Stimulated activated CD4-positive, alpha-beta T cell treated with anti-CD3 and anti-CD28 coated beads, TNF-alpha, amount 100 ng/mL, for 24 hours (primary cell): Measurements from ENCODE around the gene CD247.

ENCODE experiments used
- DNase-seq, 3 experiments: peaks; one replicate each; pipeline ENCODE4 v3.0.0-alpha.2; 2020; ENCODE audit warnings: low read depth in 3 of 3

CD247 gene

DNA sequence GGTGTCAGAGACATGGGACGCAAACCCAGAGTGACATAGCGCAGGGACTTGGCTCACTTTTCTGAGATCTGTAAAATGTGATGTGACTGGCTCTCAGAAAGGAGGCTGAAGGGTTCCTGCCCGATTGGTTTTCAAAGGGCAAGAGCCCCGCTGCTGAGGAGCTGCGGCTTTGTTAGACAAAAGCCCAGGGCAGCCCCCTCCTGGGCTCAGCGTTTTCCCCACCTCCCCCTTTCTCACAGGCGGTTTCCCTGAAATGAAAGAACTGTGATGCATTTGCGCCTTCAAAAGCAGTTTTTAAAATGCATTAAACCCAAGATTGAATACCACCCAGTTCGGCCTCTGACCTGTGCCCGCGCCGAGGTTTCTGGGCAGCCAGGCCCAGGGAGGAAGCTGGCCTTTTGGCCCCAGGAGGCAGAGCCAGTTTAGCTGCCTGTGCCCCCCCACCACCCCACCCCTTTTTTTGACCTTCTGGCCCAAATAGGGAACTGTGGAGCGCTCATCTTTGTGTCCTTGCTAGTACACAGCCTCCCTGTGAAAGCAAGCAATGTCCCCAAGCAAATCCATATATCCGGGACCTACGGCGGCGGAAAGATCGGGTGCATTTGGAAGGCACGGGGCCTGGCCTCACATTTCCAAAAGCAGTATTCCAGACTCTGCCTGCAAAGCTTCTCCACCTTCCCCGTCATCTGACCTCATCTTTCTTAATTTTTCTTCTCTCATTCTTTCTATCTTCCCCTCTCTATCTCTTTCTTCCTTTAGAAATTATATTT lies 28.6 kb downstream of the CD247 start:
- DNase-seq: peak in 1 of 3 experiments; percentile 57

DNA sequence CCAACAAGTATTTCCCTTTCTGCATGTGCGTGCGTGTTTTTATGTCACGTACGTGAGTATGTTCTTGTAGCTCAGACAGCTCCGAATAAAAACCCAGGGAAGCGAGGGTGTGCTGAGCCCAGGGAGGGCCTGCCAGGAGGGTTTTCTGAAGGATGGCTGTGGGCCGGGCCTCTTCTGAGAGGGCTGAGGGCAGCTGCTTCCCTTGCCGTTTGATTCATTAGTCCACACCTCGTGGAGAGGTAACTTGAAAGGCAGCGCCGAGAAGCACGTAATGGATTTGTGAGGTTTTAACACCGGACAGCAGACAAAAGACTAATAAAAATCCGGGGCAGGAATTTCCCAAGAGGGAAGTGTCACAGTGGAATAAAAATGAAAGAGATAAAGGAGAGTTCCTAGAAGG lies 29.5 kb downstream of the CD247 start:
- DNase-seq: no peak

DNA sequence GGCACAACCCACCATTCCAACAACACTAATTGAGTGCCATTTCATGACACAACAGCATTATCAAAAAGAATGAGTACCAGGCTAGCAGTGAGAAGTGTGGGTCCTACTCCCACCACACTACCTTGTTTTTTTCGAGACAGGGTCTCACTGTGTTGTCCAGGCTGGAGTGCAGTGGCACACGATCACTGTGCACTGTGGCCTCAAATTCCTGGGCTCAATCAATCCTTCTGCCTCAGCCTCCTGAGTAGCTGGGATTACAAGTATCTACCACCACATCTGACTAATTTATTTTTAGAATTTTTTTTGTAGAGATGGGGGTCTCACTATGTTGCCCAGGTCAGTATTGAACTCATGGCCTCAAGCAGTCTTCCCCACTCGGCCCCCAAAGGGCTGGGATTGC lies 30.7 kb downstream of the CD247 start:
- DNase-seq: no peak

DNA sequence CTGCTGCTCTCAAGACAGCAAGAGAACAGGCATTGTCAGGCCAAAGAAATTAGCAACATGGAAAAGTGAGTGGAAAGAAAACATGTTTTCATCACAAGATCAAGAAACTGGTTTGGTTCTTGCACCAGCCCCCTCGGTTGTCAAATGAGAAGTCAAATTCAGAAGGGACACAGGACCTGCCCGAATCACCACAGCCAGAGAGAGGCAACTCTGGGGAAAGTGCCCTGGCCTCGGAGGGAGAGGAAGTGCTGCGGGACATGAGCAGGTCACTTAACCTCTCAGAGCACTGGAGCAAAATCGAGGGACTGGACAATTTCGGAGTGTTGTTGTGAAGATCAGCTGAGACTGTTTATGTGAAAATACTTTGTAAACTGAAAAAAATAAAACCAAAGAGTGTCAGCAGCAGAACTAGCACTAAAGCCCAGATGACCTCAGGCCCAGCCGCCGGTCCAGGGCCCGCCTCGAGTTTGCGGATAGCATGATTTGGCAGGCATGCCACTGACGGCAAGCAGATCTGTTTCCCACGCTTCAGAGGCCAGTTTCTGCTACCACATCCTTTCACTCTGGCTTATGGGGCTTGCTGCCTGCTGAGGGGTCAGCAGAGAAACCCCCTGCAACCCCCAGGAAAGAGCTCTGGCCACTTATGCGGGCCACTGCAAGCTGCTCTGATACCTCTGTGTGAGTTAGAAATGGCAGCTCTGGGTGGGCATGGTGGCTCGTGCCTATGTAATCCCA lies 32.1 kb downstream of the CD247 start:
- no peak for DNase-seq

DNA sequence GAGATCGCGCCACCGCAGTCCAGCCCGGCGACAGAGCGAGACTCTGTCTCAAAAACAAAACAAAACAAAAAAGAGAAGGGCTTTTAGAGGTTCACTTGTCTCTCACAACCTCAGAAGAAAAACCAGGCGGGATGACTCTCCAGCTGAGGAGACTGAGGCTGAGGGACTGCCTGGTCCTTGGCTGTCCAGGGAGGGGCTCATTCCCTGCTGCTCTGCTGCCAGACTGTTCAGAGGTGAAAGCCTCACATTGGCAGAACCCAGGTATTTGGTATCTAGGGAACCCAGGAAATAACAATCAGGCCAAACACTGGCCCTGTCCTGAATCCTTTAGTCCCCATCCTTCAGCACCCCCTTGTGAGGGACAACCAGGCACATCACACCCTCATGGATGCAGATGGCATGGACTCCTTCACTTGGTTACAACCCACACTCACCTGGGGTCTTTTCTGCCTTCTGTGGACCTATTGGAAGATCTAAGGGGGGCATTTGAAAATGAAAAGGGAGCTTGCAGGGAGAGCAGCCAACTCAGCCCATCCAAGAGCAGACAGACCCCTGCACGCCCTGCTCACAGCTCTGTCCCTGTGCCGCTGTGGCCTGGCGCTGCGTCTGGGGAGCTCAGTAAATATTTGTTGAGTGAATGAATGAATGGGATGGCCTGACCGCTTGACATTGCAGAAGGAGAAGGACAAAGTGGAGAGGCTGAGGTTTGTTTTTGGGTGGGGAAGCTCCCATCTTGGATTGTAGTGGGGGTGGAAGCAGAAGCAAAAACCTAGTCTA lies 33.4 kb downstream of the CD247 start:
- DNase-seq: no peak

DNA sequence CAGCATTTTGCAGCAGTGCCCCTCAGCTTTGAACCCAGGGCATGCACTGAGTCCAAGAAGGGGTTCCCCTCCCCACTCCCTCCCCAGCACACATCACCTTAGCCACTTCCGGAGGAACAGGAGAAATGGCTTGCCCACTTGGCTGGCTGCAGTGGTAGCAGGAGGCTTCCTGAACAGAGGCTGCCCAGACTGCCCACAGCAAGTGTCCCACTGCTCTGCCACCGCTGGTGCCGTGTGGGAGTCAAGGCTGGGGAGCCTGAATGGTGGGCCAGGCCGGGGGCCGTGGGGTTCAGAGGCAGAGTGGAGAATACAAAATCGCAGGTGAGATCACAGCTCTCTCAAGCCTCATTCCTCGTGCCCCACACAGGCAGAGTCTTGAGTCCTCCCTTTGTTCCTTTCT lies 34.5 kb downstream of the CD247 start:
- no peak for DNase-seq

DNA sequence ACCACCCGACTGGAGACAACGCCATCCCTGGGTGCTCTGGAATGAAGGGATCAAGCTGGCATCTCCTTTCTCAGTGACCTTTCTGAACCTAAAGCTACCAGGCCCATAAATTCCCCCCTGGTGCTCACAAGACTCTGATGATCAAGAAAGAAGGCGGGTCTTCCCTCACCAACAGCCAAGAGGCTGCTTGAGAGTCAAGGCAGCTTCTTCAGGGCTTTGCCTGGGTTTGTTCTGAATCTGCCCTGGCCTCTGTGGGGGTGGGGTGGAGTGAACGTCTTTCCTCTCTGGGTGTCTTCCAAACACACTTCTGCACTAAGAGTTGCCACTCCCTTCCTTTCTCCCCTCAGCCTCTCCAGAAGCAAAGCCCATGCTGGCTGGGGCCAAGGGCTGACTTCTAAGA lies 36.1 kb downstream of the CD247 start:
- DNase-seq: peak in 1 of 3 experiments; percentile 50

DNA sequence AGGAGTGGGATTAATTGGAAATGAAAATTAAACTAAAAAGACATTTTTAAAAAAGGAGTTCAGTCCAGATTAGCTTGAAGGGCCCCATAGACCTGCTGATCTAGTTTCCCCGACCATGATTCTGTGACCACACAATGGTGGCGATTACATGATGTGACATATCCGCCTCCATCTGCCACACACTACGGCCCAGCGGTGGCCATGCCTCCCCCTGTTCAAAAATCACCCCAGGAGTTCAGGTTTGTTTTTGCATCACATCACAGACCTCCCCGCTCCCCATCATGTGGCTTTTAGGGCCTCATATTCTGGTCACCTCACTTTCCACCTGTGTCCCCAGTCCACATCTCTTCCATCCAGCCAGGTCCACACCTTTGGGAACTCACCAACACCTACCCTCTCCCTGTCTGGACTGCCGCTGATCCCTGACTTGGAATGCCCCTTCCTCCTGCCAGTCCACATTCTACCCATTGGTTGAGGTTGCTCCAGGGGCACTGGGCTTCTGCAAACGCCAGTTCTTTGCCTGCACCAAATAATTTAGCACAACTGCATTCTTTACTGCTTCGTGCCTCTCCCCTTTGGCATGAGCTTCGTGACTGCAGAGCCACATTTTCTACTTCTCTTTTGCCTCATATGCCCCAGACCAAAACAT lies 38.9 kb downstream of the CD247 start:
- no peak for DNase-seq

DNA sequence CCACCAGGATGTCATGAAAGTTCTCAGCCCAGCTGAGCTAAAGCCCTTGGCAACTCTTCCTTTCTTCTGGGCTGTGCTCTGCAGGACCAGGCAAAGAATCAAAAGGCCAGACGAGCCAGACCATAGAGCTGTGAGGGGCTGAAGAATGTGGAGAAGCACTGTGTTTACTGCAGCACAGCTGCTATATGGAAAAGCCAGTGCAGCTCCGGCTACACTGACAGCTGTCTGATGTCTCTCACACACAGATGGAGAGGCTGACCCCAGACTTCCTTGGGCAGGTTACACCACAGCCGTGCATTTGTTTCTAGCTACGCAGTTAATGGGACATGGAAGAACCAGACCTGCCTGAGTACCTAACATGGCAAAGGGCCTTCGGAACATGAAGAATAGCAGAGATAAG lies 40.3 kb downstream of the CD247 start:
- no peak for DNase-seq

DNA sequence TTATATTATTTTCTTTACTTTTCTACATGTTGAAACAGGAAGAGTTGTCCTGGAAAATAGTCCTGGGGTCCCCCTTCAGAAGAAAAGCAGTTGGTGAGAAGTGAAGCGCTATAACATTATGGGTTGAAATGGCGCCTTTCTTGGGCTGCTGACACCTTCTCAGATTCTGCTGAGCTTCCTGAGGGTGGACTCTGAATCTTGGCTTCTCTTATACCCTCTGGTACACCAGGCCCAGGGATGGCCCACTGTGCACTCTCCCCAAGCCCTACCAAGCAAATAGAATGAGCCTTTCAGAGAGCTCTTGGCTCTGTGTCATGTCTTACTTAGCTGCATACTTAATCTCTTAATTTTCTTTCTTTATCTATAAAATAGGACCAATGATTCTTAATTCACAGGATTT lies 42.3 kb downstream of the CD247 start:
- no peak for DNase-seq

DNA sequence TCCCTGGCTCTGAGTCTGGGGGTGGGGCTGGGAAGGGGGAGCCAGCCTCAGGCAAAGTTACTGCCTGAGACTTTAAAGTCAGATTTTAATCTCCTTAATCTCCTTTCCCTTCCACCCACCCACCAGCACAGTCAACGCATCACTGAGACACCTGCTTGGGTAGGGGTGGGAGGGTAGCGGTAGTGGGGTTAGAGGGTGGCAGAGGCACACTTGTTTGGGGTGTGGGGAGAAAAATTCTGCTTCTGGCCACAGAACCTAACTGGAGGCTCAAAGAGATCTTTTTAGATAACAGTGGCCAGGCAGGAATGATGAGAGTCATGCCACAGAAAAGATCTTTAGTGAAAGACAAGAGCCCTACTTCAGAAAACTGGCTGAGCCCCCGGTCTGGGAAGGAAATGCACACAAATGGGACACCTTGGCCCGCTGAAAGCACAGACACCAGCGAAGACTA lies 44.1 kb downstream of the CD247 start:
- peak in 1 of 3 experiments; percentile 58 for DNase-seq

DNA sequence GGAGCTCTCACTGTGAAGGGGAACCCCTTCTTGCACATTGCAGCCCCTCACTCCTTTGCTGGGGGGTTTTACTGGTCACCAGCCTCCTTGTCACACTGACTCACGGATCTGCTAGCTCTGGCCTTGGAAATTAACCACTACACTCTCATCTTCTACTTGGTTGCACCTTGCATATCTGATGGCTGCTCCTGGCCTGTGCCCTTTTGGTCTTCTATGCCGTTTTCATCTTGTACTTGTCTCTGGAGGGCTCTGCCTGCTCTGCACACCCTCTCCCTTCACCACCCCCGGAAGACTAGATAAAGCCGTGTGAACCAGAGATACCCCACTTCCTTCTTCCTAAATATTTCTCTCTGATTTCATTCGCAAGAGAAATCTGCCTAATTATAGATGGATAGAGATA lies 44.6 kb downstream of the CD247 start:
- no peak for DNase-seq

DNA sequence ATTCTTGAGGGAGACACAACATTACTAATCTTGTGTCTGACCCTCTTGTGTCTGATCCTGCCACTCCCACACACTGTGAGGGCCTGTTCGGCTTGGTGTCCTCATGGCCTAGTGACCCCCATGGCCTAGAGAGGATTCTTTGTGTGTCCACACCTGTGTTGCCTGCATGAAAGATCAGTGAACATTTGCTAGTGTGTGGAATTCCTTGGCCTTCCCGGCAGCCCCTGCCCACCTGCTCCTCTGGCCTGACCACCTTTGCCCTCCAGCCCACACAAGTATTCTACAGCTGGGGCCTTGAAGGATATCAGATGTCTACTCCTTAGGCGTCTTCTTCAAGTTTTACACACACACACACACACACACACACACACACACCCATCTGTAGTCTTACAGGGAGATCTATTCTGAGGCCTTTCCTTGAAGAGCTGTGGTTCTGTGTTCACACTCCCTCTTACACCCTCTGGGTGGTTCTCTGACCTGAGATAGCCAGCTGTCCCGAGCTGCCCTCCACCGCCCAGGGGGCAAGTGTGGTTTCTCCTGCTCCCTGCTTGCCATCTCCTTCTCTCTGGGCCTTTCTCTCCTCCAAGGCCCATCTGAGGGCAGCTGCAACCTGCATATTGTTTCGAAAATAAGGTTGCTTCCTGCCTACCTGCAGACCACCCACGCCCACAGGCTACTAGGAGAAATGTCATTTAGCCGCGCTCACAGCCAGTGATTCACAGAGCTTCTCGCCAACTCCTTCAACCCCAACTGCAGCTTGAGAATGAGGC lies 45.4 kb downstream of the CD247 start:
- peak in 1 of 3 experiments; percentile 63 for DNase-seq

DNA sequence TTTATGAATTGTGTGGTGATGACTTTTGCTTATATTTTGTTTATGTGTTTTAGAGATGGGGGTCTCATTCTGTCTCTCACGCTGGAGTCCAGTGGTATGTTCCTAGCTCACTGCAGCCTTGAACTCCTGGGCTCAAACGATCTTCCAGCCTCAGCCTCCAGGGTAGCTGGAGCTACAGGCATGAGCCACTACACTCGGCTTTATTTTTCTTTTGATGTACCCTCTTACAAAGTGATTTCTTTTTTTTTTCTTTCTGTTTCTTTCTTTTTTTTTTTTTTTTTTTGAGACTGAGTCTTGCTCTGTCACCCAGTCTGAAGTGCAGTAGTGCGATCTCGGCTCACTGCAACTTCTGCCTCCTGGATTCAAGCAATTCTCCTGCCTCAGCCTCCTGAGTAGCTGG lies 46.8 kb downstream of the CD247 start:
- no peak for DNase-seq

DNA sequence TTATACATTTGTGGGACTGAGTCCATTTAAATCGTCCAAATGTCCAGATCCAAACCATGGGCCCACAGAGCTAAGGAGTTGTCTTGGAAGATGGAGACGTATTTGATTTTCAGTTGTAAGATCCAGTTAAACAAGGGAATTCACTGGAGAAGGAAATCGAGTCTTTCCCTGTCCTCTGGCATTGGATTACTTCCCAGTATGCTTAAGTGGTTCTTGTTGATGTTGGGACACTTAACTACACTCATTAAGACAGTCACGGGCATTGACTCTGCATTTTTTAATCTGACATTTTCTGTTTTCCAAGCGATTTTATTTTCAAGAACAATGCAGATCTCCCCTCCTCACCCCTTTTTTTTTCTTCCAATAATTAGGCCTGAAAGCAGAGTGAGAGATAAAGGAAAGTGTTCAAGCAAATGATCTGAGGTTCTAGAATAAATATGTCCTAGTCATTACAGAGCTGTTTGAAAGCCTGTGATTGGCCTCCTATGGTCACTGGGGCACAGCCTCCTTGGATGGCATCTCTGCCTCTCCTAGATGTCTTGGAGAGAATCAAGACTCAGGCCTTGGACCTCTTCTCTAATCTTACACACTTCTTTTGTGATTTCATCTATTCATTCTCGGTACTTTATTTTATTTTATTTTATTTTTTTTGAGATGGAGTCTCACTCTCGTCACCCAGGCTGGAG lies 48.9 kb downstream of the CD247 start:
- DNase-seq: no peak

DNA sequence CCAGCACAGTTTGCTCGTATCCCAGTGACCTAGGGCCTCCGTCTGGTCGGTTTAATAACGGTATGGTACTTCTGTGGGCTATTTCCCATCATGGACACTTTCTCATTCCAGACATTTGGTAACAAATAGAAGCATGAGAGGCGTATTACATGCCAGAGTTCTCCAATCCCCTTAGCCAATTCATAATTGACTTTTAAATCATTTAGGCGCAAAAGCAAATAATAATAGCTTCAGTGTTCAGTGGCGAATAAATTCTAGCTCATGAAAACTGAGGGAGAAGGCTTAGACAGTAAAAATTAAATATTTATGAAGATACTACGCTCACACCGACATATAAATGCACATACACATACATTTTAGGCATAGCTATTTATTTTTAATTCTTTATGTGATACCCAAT lies 50.6 kb downstream of the CD247 start:
- no peak for DNase-seq

DNA sequence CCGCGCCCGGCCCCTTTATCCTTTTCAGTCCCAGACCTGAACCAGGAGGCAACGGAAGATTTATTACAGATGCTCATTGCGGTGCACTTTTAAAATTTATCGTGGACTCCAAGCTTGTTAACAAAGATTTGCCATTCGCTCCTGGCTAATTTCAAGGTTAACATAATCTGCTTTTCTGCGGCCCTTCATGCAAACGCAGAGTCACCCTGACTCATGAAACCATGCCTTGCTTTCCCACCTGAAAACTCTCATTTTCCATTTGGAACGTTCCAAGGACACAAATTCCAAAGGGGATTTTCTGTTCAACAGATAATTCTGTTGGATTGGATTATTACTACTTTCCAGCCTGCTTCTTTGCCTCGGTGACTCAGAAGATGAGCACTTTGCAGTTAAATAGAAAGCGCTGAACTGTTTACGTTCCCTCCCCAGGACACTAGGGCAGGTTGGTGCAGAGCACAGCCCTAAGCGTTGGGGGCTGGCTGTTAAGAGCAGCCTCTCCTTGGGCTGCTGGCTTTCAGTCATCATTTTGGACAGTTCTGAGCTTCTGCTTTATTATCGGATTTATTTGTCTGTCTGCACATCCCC lies 51.1 kb downstream of the CD247 start:
- DNase-seq: no peak

DNA sequence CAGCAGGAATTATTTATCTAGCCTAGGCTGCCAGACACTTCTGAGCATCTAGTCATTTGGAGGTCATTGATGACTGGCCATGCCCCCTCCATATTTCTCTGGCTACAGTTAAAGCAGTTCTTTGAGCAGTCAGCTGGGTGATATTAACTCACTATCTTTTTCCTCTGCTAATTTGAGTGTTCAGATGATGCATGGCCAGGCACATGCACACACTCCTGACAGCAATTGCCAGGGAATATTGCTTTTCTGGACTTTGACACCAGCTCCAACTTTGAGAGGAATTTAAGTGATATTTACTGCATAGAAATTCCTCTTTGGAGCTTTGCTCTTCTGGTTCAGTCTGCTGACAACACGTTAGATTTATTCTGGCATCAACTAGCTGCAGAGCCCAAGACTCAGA lies 52.6 kb downstream of the CD247 start:
- no peak for DNase-seq

DNA sequence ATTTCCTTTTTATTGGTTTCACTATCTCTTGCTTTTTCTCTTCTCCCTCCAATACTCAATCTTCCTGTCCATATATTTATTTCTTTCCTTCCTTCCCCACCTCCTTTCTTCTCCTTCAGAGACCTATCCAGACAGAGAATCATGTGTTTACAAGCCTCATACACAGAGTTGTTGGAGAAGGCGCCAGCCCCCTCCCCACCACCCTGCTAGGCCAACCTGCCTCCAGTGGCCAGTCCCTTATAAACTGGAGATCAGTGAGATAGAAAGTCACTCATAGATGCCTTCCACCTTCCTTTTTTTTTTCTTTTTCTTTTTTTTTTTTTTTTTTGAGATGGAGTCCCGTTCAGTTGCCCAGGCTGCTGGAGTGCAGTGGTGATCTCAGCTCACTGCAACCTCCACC lies 53.3 kb downstream of the CD247 start:
- DNase-seq: no peak

DNA sequence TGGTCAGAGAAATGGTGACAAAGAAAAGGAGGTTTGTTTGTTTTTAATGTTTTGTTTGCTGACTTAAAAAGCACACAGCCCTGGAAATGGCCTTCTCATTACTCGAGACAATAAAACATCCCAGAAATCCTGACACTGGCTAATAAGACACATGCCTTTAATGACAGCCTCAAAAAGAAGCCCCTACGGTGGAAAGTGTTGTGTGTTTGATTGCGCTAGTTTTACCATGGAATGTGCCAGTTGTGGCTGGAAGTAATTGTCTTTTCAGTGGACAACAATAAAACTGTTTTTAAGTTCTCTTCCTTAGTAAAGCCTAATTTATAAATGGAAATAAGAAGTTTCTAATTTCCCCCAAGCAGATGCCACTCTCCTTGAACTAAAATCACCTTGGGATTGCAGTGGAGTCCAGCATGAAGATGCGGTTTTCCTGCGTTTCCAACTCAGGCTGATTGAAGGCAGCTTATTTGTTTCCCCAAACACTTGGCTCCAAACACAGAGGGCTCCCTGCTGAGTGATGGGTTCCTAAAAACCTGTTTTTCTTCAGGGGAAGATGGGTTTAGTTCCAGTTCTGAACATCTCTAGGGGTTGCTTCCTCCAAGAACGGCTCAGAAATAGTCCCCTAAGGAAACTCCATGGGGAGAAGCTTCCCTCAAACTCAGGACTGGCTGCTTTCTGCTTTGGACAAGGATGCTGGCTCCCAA lies 54.3 kb downstream of the CD247 start:
- DNase-seq: no peak
